GM12878 (cell line): ENCODE data around the gene DNAAF5. TPM values are rescaled to one million over a fixed set of nuclear protein-coding genes. Genes with fewer than 3 reads are reported as not detected.

Experiments used
- ATAC-seq: fragments of 200-7000 bp; cut with Tn5 transposase; 3 replicates; pipeline ENCODE4 v1.9.1; 2020; ENCODE audit warnings: mild to moderate bottlenecking, moderate library complexity
- BruUV-seq: library from RNA; stranded (reverse); fragments of 400-500 nt; replicated peaks from 2 replicates; lab custom pipeline; 2021; lab: Mats Ljungman, UMichigan
- CTCF ChIA-PET: fragments of 300-600 bp; sonication (Branson Sonifier 250); formaldehyde crosslinking; extraction: SDS; loops from one replicate; lab custom pipeline; 2021; ENCODE audit warnings: inconsistent platforms; lab: Yijun Ruan, JAX
- POLR2A ChIA-PET: fragments of 350-600 bp; formaldehyde crosslinking; extraction: SDS; loops from one replicate; lab custom pipeline; 2021; ENCODE audit warnings: inconsistent platforms; lab: Charles Lee
- RAD21 ChIA-PET: fragments of 300-600 bp; sonication (Branson Sonifier 250); formaldehyde crosslinking; loops from one replicate; lab custom pipeline; 2023; ENCODE audit warnings: antibody characterized with exemption; ENCODE audit not compliant: unreplicated experiment; lab: Charles Lee
- SMC1A ChIA-PET: fragments of 300-600 bp; sonication (Branson Sonifier 250); formaldehyde crosslinking; loops from one replicate; lab custom pipeline; 2023; ENCODE audit not compliant: unreplicated experiment, uncharacterized antibody; lab: Charles Lee
- DNase-seq: peaks from one replicate; pipeline ENCODE4 v3.0.0-alpha.2; 2011; ENCODE audit warnings: low read depth, low spot score
- FAIRE-seq: peaks from 3 replicates; lab custom pipeline; 2011; peaks lifted over from hg19 to GRCh38; lab: Jason Lieb, UNC
- H2AFZ ChIP-seq: 2 replicates; pipeline ENCODE4 v1.6.0; 2011; ENCODE audit warnings: low read depth, low read length, control low read depth; ENCODE audit not compliant: control insufficient read depth
- H3K27ac ChIP-seq: 2 replicates; pipeline ENCODE4 v1.5.1; 2011; ENCODE audit warnings: control low read depth; ENCODE audit not compliant: control insufficient read depth, insufficient read depth
- H3K27me3 ChIP-seq, 2 experiments: replicated peaks in 1 of 2; 2 replicates each; pipeline versions ENCODE4 v1.6.0 to v1.6.1; 2011; ENCODE audit warnings: low read length in 1 of 2; ENCODE audit not compliant: control insufficient read depth in 2 of 2, insufficient read depth in 2 of 2
- H3K36me3 ChIP-seq, 2 experiments: 2 replicates each; pipeline ENCODE4 v1.5.1; 2011; ENCODE audit warnings: low read length in 1 of 2; ENCODE audit not compliant: control insufficient read depth in 2 of 2, insufficient read depth in 2 of 2
- H3K4me1 ChIP-seq: 2 replicates; pipeline ENCODE4 v1.6.1; 2011; ENCODE audit warnings: mild to moderate bottlenecking, low read length, moderate library complexity, mixed read lengths; ENCODE audit not compliant: control insufficient read depth, insufficient read depth
- H3K4me2 ChIP-seq: 2 replicates; pipeline ENCODE4 v1.6.0; 2011; ENCODE audit warnings: control low read depth; ENCODE audit not compliant: control insufficient read depth, insufficient read depth
- H3K4me3 ChIP-seq: fragments of 200-600 bp; sonication (generic); 2 replicates; pipeline ENCODE4 v1.5.1; 2016
- H3K79me2 ChIP-seq: 2 replicates; pipeline ENCODE4 v1.6.0; 2011; ENCODE audit warnings: low read length; ENCODE audit not compliant: control insufficient read depth, insufficient read depth
- H3K9ac ChIP-seq: 2 replicates; pipeline ENCODE4 v1.8.0; 2011; ENCODE audit warnings: low read length, control low read depth, mixed read lengths; ENCODE audit not compliant: control insufficient read depth, insufficient read depth
- H3K9me3 ChIP-seq: replicated peaks from 3 replicates; pipeline ENCODE4 v1.5.1; 2011; ENCODE audit warnings: mild to moderate bottlenecking, low read length; ENCODE audit not compliant: control insufficient read depth, insufficient read depth
- H4K20me1 ChIP-seq: 2 replicates; pipeline ENCODE4 v1.6.0; 2011; ENCODE audit not compliant: control insufficient read depth, insufficient read depth
- BCL3 ChIP-seq: IDR thresholded peaks from 2 replicates; pipeline ENCODE4 v1.6.1; 2011; ENCODE audit warnings: borderline replicate concordance, low read depth, mild to moderate bottlenecking, moderate library complexity, low read length; ENCODE audit not compliant: insufficient read depth, poor library complexity, severe bottlenecking
- DPF2 ChIP-seq: fragments of 450-650 bp; IDR thresholded peaks from 2 replicates; pipeline ENCODE4 v1.6.1; 2017; ENCODE audit warnings: mild to moderate bottlenecking
- JUNB ChIP-seq: IDR thresholded peaks from 2 replicates; pipeline ENCODE4 v1.6.1; 2016; ENCODE audit warnings: antibody characterized with exemption, mild to moderate bottlenecking
- NFYB ChIP-seq: IDR thresholded peaks from 2 replicates; pipeline ENCODE4 v1.6.1; 2011; ENCODE audit warnings: low read depth, mild to moderate bottlenecking, low read length, improper control_type of control experiment, moderate library complexity; ENCODE audit not compliant: insufficient read depth
- RUNX3 ChIP-seq: IDR thresholded peaks from 2 replicates; pipeline ENCODE4 v1.6.1; 2012; ENCODE audit warnings: low read length, inconsistent platforms
- ZBTB33 ChIP-seq: fragments of 450-650 bp; IDR thresholded peaks from 2 replicates; pipeline ENCODE4 v1.6.1; 2017; ENCODE audit warnings: mild to moderate bottlenecking
- ZNF24 ChIP-seq: fragments of 450-650 bp; IDR thresholded peaks from 2 replicates; pipeline ENCODE4 v1.6.1; 2017; ENCODE audit warnings: antibody characterized with exemption, mild to moderate bottlenecking
- WGBS: methylation state at CpG from one replicate; pipeline ENCODE4 v1.1.6; 2016; ENCODE audit warnings: low lambda C conversion rate; ENCODE audit not compliant: insufficient replicate concordance, insufficient coverage; ENCODE audit errors: missing lambda C conversion rate; 5-methylcytosine and 5-hydroxymethylcytosine counted together
- in situ Hi-C: fragments of 300-500 bp; cut with MboI; formaldehyde crosslinking; loops from 9 replicates; pipeline ENCODE4 v1.14.3; 2018; ENCODE audit warnings: mixed read lengths
- intact Hi-C: fragments of 100-400 bp; cut with micrococcal nuclease; formaldehyde crosslinking; loops from one replicate; pipeline ENCODE4 v1.14.2; 2022; ENCODE audit not compliant: unreplicated experiment
- polyA plus RNA-seq, 11 experiments: library from polyadenylated mRNA; depleted of rRNA in 4 of 11; unstranded in 6 of 11; stranded (reverse) in 5 of 11; fragments of >200 nt; fragmentation: Nextera tagmentation in 4 of 11; fragmentation: Illumina TruSeq in 1 of 11; extraction: Ambion mirVana in 4 of 11; extraction: Trizol in 1 of 11; gene quantifications; 1 replicate in 1 of 11; 2 replicates in 10 of 11; pipeline versions ENCODE4 v1.2.1 to v1.2.3, GENCODE V29; 2011 to 2016; ENCODE audit warnings: inconsistent platforms in 2 of 11, missing spikeins in 2 of 11, low read depth in 1 of 11
- total RNA-seq, 4 experiments: library from RNA; depleted of rRNA in 3 of 4; stranded (reverse); fragments of >200 nt in 3 of 4; fragmentation: Illumina TruSeq in 1 of 4; extraction: Trizol in 1 of 4; gene quantifications; 2 replicates each; pipeline versions ENCODE4 v1.2.1 to v1.2.3, GENCODE V29; 2013 to 2021

DNAAF5 gene
- total and polyA plus RNA-seq, 10 of the 15 experiments (the other 5 are each of a cell fraction or from before 2014, with no cell fraction given) = 1.8 to 38.3 (median 9.2) TPM

GRCh38 chr7:747186-747585 lies 20.7 kb downstream of the DNAAF5 start:
- TF ChIP-seq DPF2 (no peak), NFYB (no peak), JUNB (no peak), BCL3 (peak; percentile 53), ZNF24 (no peak), ZBTB33 (no peak), RUNX3 (no peak)
- Histone ChIP-seq H3K4me2 (no peak overlapping the region), H3K27ac (no peak overlapping the region), H3K27me3 (no peaks in the 10 kb centered on the region), H3K4me1 (no peaks in the 10 kb centered on the region), H3K9me3 (no peaks in the 10 kb centered on the region; the same call in 2 of the 3 replicates), H3K9ac (no peak overlapping the region), H4K20me1 (no peaks in the 10 kb centered on the region; the same call in 1 of the 2 replicates), H2AFZ (no peak overlapping the region), H3K79me2 (no peaks in the 10 kb centered on the region), H3K4me3 (no peak overlapping the region), H3K36me3 (peaks cover 5 to 9% of the 10 kb centered on the region in 2 experiments; a peak in 3 of 4 replicates)
- RAD21 ChIA-PET = no interaction called here
- no peak for DNase-seq
- no TSS peak for BruUV-seq
- 86% methylated on average over 12 of the region's 12 CpGs for WGBS
- ATAC-seq = no peak
- SMC1A ChIA-PET = no interaction called here
- POLR2A ChIA-PET = no interaction called here
- FAIRE-seq = no peak
- in situ Hi-C loops (no loop called here), intact Hi-C loops (no loop called here)
- CTCF ChIA-PET = no interaction called here
